ENCODE results near the gene DDX49.

- no peak for TF ChIP-seq TAF1 (IDR thresholded peaks at IDR 0.05; ENCODE audit: borderline replicate concordance, insufficient read depth, low read length)
- TF ChIP-seq POLR2AphosphoS5 (IDR thresholded peaks at IDR 0.05; ENCODE audit: low read depth, low read length), result no peak
- no peak for TF ChIP-seq SIN3A (IDR thresholded peaks at IDR 0.05; ENCODE audit: borderline replicate concordance, insufficient read depth, low read length)
These were observed 15.0 kb upstream of the DDX49 start for GRCh38 chr19:18904334-18905057.
